HL-60 (cell line): ENCODE results near the gene KLRD1.

Experiments
- GABPA ChIP-seq: IDR thresholded peaks from 2 replicates; pipeline ENCODE4 v1.6.1; 2012; ENCODE audit warnings: low read depth
- POLR2AphosphoS5 ChIP-seq: IDR thresholded peaks from 2 replicates; pipeline ENCODE4 v1.6.1; 2012; ENCODE audit warnings: low read depth
- SPI1 ChIP-seq: IDR thresholded peaks from 2 replicates; pipeline ENCODE4 v1.6.1; 2012; ENCODE audit warnings: low read depth, mild to moderate bottlenecking, borderline replicate concordance
- TF ChIP-seq, protein P1 (sequence below): IDR thresholded peaks from one replicate; pipeline ENCODE4 v1.5.1; 2011; ENCODE audit warnings: low read length, control low read depth, inconsistent platforms; ENCODE audit not compliant: insufficient read depth
- TF ChIP-seq, protein P2 (sequence below): IDR thresholded peaks from 2 replicates; pipeline ENCODE4 v1.6.1; 2012; ENCODE audit warnings: low read depth; ENCODE audit not compliant: insufficient replicate concordance

GRCh38 chr12:10358131-10358530, 50.5 kb downstream of the KLRD1 start:
- TF ChIP-seq, protein P1, sequence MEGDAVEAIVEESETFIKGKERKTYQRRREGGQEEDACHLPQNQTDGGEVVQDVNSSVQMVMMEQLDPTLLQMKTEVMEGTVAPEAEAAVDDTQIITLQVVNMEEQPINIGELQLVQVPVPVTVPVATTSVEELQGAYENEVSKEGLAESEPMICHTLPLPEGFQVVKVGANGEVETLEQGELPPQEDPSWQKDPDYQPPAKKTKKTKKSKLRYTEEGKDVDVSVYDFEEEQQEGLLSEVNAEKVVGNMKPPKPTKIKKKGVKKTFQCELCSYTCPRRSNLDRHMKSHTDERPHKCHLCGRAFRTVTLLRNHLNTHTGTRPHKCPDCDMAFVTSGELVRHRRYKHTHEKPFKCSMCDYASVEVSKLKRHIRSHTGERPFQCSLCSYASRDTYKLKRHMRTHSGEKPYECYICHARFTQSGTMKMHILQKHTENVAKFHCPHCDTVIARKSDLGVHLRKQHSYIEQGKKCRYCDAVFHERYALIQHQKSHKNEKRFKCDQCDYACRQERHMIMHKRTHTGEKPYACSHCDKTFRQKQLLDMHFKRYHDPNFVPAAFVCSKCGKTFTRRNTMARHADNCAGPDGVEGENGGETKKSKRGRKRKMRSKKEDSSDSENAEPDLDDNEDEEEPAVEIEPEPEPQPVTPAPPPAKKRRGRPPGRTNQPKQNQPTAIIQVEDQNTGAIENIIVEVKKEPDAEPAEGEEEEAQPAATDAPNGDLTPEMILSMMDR = no peak
- TF ChIP-seq SPI1 = no peak
- TF ChIP-seq POLR2AphosphoS5 = no peak
- TF ChIP-seq GABPA = no peak
- TF ChIP-seq, protein P2, sequence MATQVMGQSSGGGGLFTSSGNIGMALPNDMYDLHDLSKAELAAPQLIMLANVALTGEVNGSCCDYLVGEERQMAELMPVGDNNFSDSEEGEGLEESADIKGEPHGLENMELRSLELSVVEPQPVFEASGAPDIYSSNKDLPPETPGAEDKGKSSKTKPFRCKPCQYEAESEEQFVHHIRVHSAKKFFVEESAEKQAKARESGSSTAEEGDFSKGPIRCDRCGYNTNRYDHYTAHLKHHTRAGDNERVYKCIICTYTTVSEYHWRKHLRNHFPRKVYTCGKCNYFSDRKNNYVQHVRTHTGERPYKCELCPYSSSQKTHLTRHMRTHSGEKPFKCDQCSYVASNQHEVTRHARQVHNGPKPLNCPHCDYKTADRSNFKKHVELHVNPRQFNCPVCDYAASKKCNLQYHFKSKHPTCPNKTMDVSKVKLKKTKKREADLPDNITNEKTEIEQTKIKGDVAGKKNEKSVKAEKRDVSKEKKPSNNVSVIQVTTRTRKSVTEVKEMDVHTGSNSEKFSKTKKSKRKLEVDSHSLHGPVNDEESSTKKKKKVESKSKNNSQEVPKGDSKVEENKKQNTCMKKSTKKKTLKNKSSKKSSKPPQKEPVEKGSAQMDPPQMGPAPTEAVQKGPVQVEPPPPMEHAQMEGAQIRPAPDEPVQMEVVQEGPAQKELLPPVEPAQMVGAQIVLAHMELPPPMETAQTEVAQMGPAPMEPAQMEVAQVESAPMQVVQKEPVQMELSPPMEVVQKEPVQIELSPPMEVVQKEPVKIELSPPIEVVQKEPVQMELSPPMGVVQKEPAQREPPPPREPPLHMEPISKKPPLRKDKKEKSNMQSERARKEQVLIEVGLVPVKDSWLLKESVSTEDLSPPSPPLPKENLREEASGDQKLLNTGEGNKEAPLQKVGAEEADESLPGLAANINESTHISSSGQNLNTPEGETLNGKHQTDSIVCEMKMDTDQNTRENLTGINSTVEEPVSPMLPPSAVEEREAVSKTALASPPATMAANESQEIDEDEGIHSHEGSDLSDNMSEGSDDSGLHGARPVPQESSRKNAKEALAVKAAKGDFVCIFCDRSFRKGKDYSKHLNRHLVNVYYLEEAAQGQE = no peak
